Renal cortical epithelial cell (primary cell): ENCODE results near the gene HDDC3. TPM values are rescaled to one million over a fixed set of nuclear protein-coding genes. Genes with fewer than 3 reads are reported as not detected.

Source experiments
- DNase-seq: peaks from one replicate; pipeline ENCODE4 v3.0.0-alpha.2; 2011; ENCODE audit warnings: low read depth
- total RNA-seq: library from RNA; depleted of rRNA; stranded (reverse); fragments of >200 nt; gene quantifications from 2 replicates; pipeline ENCODE4 v1.2.3, GENCODE V29; 2014

Gene HDDC3
- total RNA-seq, 1 donor from 2014 or later: 17.1 TPM

GRCh38 chr15:90953947-90954711 lies 21.8 kb upstream of the HDDC3 start:
- no peak for DNase-seq

GRCh38 chr15:90952901-90953677 lies 20.7 kb upstream of the HDDC3 start:
- no peak for DNase-seq

- no peak for DNase-seq
Measured at GRCh38 chr15:90950676-90951075, 18.3 kb upstream of the HDDC3 start.

GRCh38 chr15:90949979-90950675 lies 17.8 kb upstream of the HDDC3 start:
- no peak for DNase-seq

- DNase-seq: no peak
Measured at GRCh38 chr15:90948506-90948905, 16.2 kb upstream of the HDDC3 start.

GRCh38 chr15:90947577-90948357 lies 15.4 kb upstream of the HDDC3 start:
- no peak for DNase-seq

GRCh38 chr15:90946941-90947576 lies 14.7 kb upstream of the HDDC3 start:
- no peak for DNase-seq

- DNase-seq: no peak
Measured at GRCh38 chr15:90946538-90946937, 14.2 kb upstream of the HDDC3 start.

- DNase-seq: no peak
Measured at GRCh38 chr15:90945091-90945490, 12.7 kb upstream of the HDDC3 start.

GRCh38 chr15:90942354-90943120 lies 10.2 kb upstream of the HDDC3 start:
- DNase-seq: no peak

- DNase-seq: no peak
Measured at GRCh38 chr15:90941038-90941437, 8.7 kb upstream of the HDDC3 start.

GRCh38 chr15:90939756-90940155 lies 7.4 kb upstream of the HDDC3 start:
- DNase-seq: no peak

- no peak for DNase-seq
Measured at GRCh38 chr15:90938261-90938660, 5.9 kb upstream of the HDDC3 start.

GRCh38 chr15:90936823-90937222 lies 4.5 kb upstream of the HDDC3 start:
- DNase-seq: no peak

- peak; percentile 63 for DNase-seq
Measured at GRCh38 chr15:90934949-90935751, 2.8 kb upstream of the HDDC3 start, which contains the start of gene UNC45A. TSS of gene UNC45A (plus strand) at chr15:90935285. CDS start at chr15:90935325, 40 bp downstream.

- DNase-seq: peak; percentile 73
Measured at GRCh38 chr15:90934256-90934948, 2.1 kb upstream of the HDDC3 start.

GRCh38 chr15:90933301-90933700 lies 952 bp upstream of the HDDC3 start:
- no peak for DNase-seq

GRCh38 chr15:90932660-90932991 lies 277 bp upstream of the HDDC3 start:
- no peak for DNase-seq

- no peak for DNase-seq
Measured at GRCh38 chr15:90931575-90931827, 848 bp downstream of the HDDC3 start.
